T follicular helper cell (primary cell): ENCODE results near the gene YWHAG.
"Not testable (repeated sequence)": the region's sequence is repeated elsewhere in the genome, so short reads cannot be mapped to it uniquely, and the experiment has no call there.

Source experiments
- DNase-seq: peaks from one replicate; pipeline ENCODE4 v3.0.0-alpha.2; 2020; ENCODE audit warnings: low read depth

The YWHAG gene

GRCh38 chr7:76294344-76295024 lies 64.3 kb downstream of the YWHAG start:
- no peak for DNase-seq

- DNase-seq = no peak
Measured at GRCh38 chr7:76293407-76293901, 65.3 kb downstream of the YWHAG start.

DNA sequence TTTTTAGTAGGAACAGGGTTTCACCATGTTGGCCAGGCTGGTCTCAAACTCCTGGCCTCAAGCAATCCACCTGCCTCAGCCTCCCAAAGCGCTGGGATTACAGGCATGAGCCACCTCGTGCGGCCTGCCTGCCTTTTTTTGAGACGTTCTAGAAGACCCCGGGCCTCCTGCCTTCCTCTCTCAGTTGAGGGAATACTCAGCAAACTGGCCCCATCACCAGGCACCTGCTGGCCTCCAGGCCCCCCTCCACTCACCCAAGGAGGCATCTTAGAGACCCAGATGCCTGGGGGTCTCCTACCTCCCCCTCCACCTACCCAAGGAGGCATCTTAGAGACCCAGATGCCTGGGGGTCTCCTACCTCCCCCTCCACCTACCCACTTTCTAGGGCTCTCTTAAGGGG lies 65.9 kb downstream of the YWHAG start:
- not testable (repeated sequence) for DNase-seq

GRCh38 chr7:76292213-76292573 lies 66.6 kb downstream of the YWHAG start:
- DNase-seq = no peak

- peak; percentile 73 for DNase-seq
Measured at GRCh38 chr7:76291351-76292212, 67.2 kb downstream of the YWHAG start.

- DNase-seq = not testable (repeated sequence)
Measured at GRCh38 chr7:76290847-76291350, 67.9 kb downstream of the YWHAG start.

- no peak for DNase-seq
Measured at GRCh38 chr7:76286842-76287403, 71.9 kb downstream of the YWHAG start.

GRCh38 chr7:76285604-76286374 lies 73.0 kb downstream of the YWHAG start:
- DNase-seq = no peak

DNA sequence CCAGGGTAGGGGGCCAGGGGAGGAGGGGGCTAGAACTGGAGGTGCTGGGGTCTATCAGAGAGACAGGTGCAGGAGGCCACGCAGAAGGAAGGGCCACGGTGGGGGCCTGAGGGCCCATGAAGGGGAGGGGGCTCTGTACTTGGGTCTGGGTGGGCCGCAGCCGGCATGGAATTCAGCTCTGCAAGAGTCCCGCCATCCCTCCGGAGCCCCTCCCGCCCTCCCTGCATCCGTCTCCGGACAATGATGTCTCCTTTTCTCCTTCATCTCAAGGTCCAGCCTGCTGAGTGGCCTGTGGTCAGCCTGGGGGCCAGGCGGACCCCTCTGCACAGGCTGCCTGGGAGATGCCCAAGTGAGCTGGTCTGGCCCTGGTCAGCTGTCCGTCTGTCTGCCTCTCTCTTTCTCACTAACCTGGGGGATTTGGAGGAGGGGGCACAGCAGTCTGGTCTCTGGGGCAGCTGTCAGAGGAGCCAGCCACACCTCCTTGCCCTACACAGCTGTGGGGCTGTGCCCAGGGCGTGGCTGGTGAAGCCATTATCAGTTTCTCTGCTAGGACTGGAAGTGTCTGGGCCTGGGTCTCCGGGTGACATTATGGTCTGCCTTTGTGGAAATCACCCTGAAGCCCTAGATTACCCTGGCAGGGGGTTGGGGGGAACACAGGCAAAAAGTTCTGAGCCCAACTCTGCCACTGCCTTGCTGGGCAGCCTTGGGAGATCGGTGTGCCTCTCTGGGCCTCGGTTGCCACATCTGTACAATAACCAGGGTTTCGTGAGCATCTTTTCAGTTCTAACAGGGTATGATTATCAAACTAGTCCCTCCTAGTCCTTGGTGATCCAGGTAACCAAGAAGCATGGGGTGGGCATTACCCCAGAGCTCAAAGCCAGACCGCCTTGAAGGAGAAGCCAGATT lies 75.3 kb downstream of the YWHAG start:
- DNase-seq = no peak

DNA sequence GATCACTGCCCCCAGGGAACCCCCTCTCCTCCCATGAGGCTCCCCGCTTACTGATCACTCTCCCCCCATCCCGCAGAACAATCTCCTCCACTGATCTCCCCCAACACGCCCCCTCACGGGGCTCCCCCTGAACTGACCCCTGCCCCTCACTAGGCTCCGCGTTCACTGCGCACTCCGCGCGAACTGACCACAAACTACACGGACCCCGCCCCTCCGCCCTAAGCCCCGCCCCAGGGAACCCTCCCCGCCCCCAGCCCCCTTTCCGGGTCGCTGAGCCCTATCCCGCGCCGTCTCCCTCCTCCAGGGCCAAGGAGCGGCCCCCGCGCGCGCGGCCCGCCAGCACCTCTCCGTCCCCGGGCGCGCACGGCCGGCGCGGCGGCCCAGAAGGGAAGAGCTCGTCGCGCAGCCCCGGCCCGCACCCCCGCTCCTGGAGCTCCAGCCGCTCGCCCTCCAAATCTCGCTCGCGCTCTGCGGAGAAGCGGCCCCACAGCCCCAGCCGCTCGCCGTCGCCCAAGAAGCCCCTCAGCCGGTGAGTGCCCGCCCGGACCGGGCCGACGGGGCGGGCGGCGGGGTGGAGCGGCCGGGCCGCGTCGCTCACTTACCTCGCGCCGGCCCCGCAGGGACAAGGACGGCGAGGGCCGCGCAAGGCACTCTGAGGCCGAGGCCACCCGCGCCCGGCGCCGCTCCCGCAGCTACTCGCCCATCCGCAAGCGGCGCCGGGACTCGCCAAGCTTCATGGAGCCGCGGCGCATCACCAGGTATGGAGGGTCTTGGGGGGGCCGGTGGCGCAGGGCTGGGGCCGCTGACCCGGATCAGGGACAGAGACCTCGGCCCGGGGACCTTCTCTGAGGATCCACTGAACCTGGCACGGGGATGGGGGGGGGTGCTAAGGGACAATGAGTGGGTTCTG lies 76.2 kb downstream of the YWHAG start:
- DNase-seq = no peak

GRCh38 chr7:76281706-76282343 lies 77.0 kb downstream of the YWHAG start:
- no peak for DNase-seq

- DNase-seq = no peak
Measured at GRCh38 chr7:76281006-76281705, 77.6 kb downstream of the YWHAG start.

DNA sequence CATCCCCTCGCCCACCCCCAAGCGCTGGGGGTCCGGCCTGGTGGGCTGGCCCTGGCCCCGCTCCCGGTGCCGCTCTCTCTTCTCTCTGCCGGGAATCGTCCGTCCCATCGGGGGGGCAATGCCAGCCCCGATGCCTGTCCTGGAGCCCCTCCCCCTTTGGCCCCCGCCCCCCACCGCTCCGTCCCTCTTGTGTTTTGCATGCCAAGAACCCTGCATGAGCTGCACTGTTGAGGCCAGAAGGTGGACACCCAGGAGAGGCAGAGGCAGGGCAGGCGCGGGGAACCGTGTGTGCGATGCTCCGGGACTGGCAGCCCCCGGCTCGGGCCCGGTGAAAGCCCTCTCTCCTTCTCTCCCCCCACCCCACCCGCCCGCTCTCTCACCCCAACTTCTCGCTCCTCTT lies 78.4 kb downstream of the YWHAG start:
- DNase-seq = no peak

DNA sequence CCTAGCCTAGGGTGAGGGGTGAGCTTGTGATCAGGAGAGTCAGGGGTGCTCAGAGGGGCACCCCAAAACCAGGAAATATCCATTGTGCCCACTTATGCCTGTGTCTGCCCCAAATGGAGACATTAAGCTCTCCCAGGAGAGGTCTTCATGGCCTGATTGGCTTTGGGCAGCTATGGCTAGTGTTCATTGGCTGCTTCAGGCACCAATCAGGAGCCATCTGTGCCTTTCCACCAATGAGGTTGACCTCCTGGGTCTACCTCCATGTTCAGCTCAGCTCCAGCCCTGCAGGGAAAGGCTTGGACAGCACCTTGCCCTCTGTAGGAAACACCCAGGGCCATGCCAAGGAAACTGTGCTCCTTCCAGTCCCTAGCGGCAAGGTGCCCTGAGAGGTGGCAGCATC lies 80.3 kb downstream of the YWHAG start:
- DNase-seq = no peak
